Measurements from ENCODE around the gene HYDIN.

Gene HYDIN

DNA sequence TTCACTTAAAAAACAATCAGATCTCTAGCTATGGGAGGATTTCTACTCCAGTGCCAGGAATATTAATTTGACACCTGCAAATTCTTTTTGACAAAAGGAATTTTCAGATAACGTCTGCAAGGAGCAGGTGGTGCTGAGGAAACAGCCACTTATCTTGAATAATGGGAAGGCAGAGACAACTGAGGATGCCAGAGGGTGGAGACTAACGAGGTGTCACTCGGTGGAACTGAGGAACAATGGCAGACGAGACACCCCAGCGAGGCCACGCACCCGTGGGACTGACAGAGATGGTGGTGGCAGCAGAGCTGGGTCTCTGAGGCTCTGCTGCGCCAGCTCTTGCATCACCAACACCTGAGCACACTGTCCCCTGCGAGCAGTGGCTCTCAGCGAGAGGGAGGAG, 471.7 kb downstream of the HYDIN start:
- no peak overlapping the region for H3K27ac ChIP-seq (ENCODE audit: insufficient read depth in 1 of 2, low read depth in 1 of 2, low read length in 2 of 2, poor library complexity in 1 of 2, severe bottlenecking in 2 of 2)
- H3K4me3 ChIP-seq (ENCODE audit: control insufficient read depth in 1 of 7, extremely low read depth in 1 of 7, insufficient read depth in 4 of 7, low read depth in 2 of 7, low read length in 6 of 7) = no peak overlapping the region
- H3K27me3 ChIP-seq (replicated peaks in 2 of 5; ENCODE audit: control insufficient read depth in 4 of 5, insufficient read depth in 5 of 5, low read length in 4 of 5) = no peaks in the 10 kb centered on the region
- peaks cover 7 to 92% (median 45%) of the 10 kb centered on the region in 4 experiments for H3K36me3 ChIP-seq (ENCODE audit: control insufficient read depth in 4 of 4, insufficient read depth in 4 of 4, low read length in 3 of 4)
- peaks cover 0 to 3% (median 0%) of the 10 kb centered on the region in 4 experiments for H3K4me1 ChIP-seq (ENCODE audit: control extremely low read depth in 1 of 4, control insufficient read depth in 4 of 4, insufficient read depth in 4 of 4, low read length in 3 of 4)
- no peaks in the 10 kb centered on the region for H3K9me3 ChIP-seq (ENCODE audit: control extremely low read depth in 1 of 5, control insufficient read depth in 4 of 5, insufficient read depth in 2 of 5, low read depth in 1 of 5, low read length in 4 of 5)
- ChIA-PET CTCF (interaction anchor here (1.0 to 1.7 kb wide), 6 partner anchors 9 to 79 kb away, joined by 3 to 4 read pairs (median 4); no protein-coding TSS in a partner anchor), POLR2A (no interaction called here)
- 93% methylated on average over 9 of the region's 10 CpGs for WGBS (ENCODE audit: insufficient coverage)
- DNase-seq = no peak

Measured in common myeloid progenitor, CD34-positive (primary cell).